ENCODE data around the gene ZRANB2. TPM values are rescaled to one million over a fixed set of nuclear protein-coding genes. Genes with fewer than 3 reads are reported as not detected.

ZRANB2 gene
- total RNA-seq, 1 donor from 2014 or later: 30.8 TPM

DNA sequence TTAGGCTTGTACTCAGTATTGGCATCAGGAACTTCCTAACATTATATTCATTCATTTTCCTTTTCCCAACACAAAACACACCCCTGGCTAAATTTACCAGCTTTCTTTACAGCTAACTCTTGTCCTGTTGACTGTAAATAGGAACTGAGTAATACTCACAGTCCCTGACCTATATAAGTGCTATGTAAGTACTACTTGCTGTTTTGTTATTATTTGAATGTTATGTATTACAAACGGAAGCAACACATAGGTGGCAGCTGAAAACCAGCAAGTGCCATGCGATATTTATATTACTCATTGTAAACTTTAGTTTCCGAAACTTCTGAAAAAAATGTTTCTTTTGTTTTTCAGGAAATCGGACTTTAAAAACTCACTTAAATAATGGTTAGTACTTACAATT, 54.7 kb downstream of the ZRANB2 start:
- FAIRE-seq: no peak
- Histone ChIP-seq H3K36me3 (ENCODE audit: control insufficient read depth, insufficient read depth, low read length) (no peaks in the 10 kb centered on the region), H3K4me3 (ENCODE audit: low read depth, low read length) (no peak overlapping the region), H3K27me3 (ENCODE audit: control insufficient read depth, insufficient read depth, low read length) (no peaks in the 10 kb centered on the region)
- no peak for DNase-seq (ENCODE audit: low read depth)
- TF ChIP-seq CTCF (IDR thresholded peaks at IDR 0.05; ENCODE audit: insufficient read depth, low read length, severe bottlenecking): no peak

DNA sequence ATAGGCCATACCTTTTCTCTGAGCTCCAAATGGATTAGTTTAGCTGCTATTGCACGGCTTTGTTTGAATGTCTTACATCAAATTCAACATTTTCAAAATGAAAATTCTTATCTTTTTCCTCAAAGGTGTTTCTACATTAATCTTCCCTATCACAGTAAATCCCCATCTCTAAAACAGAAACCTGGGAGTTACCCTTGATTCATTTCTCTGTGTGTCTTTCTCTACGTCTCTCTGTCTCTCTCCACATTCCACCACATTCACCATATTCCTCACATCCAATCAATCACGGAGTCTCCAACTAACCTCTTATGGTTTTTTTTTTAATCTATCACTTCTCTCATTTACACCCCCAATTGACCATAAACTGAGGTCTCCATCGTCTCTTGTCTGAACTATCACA, 57.3 kb downstream of the ZRANB2 start:
- Histone ChIP-seq H3K4me3 (ENCODE audit: low read depth, low read length) (no peak overlapping the region), H3K36me3 (ENCODE audit: control insufficient read depth, insufficient read depth, low read length) (no peaks in the 10 kb centered on the region), H3K27me3 (ENCODE audit: control insufficient read depth, insufficient read depth, low read length) (no peaks in the 10 kb centered on the region)
- no peak for FAIRE-seq
- no peak for DNase-seq (ENCODE audit: low read depth)
- no peak for TF ChIP-seq CTCF (IDR thresholded peaks at IDR 0.05; ENCODE audit: insufficient read depth, low read length, severe bottlenecking)

DNA sequence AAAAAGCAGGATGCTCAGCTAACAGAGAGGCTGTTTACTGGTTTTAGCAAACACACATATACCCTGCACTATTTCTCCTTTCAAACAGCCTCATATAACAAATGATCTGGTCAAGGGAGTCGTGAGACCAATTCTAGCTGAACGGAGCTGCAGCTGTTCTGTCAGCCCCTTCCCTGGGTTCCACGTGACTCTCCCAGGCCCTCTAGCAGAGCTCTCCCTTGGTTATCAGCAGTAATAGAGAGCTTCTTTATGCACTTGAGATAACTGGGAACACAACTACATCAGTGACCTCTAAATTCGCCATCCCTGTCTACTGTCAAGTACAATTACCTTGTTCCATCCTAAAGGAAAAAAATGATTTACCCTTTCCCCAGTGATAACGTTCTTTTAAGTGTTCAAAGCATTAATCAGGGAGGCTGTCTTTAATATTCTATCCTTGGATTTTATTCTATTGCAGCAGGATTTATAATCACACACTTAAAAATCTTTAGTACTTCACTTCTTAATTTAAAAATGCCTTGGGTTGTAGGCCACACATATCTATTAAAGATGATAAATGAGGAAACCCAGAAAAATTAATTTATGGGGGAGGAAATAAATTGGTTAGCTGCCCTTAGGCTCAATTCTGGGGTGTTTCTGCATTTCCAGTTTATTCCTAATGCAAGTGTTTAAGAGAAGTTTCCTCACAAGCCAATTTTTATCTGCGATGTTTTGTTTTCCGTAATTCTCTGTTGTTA, 61.4 kb downstream of the ZRANB2 start:
- no peaks in the 10 kb centered on the region for H3K27me3 ChIP-seq (ENCODE audit: control insufficient read depth, insufficient read depth, low read length)
- no peak overlapping the region for H3K4me3 ChIP-seq (ENCODE audit: low read depth, low read length)
- DNase-seq (ENCODE audit: low read depth) (no peak), FAIRE-seq (no peak)
- no peaks in the 10 kb centered on the region for H3K36me3 ChIP-seq (ENCODE audit: control insufficient read depth, insufficient read depth, low read length)
- no peak for TF ChIP-seq CTCF (IDR thresholded peaks at IDR 0.05; ENCODE audit: insufficient read depth, low read length, severe bottlenecking)

- TF ChIP-seq CTCF (IDR thresholded peaks at IDR 0.05; ENCODE audit: insufficient read depth, low read length, severe bottlenecking): no peak
- no peaks in the 10 kb centered on the region for H3K36me3 ChIP-seq (ENCODE audit: control insufficient read depth, insufficient read depth, low read length)
- no peaks in the 10 kb centered on the region for H3K27me3 ChIP-seq (ENCODE audit: control insufficient read depth, insufficient read depth, low read length)
- no peak overlapping the region for H3K4me3 ChIP-seq (ENCODE audit: low read depth, low read length)
- FAIRE-seq (no peak), DNase-seq (ENCODE audit: low read depth) (no peak)
Measured at GRCh38 chr1:71018791-71019190, 62.0 kb downstream of the ZRANB2 start.

GRCh38 chr1:71015745-71016144, 65.1 kb downstream of the ZRANB2 start:
- Histone ChIP-seq H3K36me3 (ENCODE audit: control insufficient read depth, insufficient read depth, low read length) (no peaks in the 10 kb centered on the region), H3K27me3 (ENCODE audit: control insufficient read depth, insufficient read depth, low read length) (peaks cover 2% of the 10 kb centered on the region), H3K4me3 (ENCODE audit: low read depth, low read length) (no peak overlapping the region)
- no peak for TF ChIP-seq CTCF (IDR thresholded peaks at IDR 0.05; ENCODE audit: insufficient read depth, low read length, severe bottlenecking)
- peak; percentile 1 for DNase-seq (ENCODE audit: low read depth)
- no peak for FAIRE-seq

DNA sequence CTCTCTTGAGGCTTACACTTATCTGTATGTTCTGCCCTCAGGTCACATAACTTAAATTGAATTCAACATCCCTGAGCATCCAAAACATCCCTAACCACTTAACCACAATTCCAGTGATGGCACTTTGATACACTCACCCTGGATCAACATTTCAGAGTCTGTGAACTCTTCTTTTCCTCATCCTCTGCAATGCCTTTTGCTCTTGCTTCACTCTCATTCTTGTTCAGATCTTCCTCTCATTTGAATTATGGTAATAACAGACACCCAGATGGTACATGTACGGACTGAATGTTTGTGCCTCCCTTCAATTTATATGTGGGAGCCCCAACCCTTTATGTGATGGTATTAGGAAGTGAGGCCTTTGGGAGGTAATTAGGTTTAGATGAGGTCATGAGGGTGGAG, 66.7 kb downstream of the ZRANB2 start:
- H3K27me3 ChIP-seq (ENCODE audit: control insufficient read depth, insufficient read depth, low read length): peaks cover 2% of the 10 kb centered on the region
- FAIRE-seq: no peak
- TF ChIP-seq CTCF (IDR thresholded peaks at IDR 0.05; ENCODE audit: insufficient read depth, low read length, severe bottlenecking): no peak

More for the DNA sequence above, 66.7 kb downstream of the ZRANB2 start:
- no peak for DNase-seq (ENCODE audit: low read depth)
- Histone ChIP-seq H3K4me3 (ENCODE audit: low read depth, low read length) (no peak overlapping the region), H3K36me3 (ENCODE audit: control insufficient read depth, insufficient read depth, low read length) (no peaks in the 10 kb centered on the region)

Data from bronchial epithelial cell (primary cell).